ENCODE results near the gene RPAP3. TPM values are rescaled to one million over a fixed set of nuclear protein-coding genes. Genes with fewer than 3 reads are reported as not detected.

The RPAP3 gene
- total RNA-seq, 2 experiments from 2014 or later = 21.6 to 53.9 TPM

DNA sequence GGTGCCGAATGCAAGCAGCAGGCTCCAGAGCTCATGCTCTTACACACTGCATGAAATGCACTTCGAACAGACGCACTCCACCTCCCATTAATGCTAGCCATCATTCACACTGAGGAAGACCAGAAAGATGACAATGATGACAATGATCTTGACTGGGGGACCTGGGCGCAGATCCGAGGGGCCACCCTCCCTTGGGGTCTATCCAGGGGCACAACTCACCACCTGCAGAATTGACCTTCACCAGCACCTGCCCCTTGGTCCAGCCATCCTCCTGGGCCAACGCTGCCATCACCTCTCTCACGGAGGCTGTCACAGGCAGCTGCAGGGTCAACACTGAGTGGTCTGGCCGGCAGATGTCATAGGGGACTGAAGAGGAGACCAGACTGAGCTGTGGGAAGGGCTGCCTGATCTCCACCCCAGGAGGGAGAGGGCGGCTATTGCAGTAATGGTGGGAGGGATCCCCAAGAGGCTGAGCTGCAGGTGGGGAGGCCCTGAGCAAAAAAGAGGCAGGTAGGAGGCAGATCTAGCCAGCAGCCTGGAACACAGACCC lies 37.6 kb upstream of the RPAP3 start:
- H3K4me1 ChIP-seq (ENCODE audit: insufficient read depth, low read length, poor library complexity, severe bottlenecking) = peaks cover 48% of the 10 kb centered on the region

DNA sequence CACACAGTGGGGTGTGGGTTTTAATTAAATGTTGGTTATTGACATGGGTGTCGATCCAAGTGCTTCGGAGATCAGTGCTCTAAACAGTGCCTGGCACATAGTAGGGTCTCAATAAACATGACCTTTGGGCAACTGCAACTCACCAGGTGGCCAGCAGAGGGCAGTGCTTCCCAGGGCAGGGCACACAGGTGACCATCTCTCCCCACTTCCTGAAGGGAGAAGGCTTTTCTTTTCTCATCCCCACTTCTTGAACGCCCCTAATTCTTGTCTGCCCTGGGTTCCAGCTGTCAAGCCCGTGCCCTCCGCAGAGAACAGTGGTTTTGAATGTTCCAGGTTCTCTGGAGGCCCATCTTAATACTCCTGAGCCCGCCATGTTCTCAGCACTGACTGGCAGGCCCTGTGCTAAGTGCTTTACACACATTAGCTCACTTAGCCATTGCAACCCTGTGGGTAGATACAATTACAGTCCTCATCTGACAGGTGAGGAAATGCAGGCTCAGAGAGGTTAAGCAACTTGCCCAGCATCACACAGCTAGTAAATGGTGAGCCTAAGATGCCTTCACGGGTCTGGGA lies 36.5 kb upstream of the RPAP3 start:
- Histone ChIP-seq H3K36me3 (ENCODE audit: insufficient read depth, low read length) (no peaks in the 10 kb centered on the region), H3K4me3 (ENCODE audit: low read depth, low read length, poor library complexity, severe bottlenecking) (no peak overlapping the region), H3K9me3 (ENCODE audit: low read length) (no peaks in the 10 kb centered on the region), H4K20me1 (ENCODE audit: insufficient read depth, low read length) (no peaks in the 10 kb centered on the region), H3K4me2 (ENCODE audit: low read length) (no peak overlapping the region), H3K27ac (ENCODE audit: low read depth, low read length, poor library complexity, severe bottlenecking) (no peak overlapping the region), H3K9me2 (ENCODE audit: insufficient read depth, low read length) (no peaks in the 10 kb centered on the region), H3K4me1 (ENCODE audit: insufficient read depth, low read length, poor library complexity, severe bottlenecking) (peaks cover 44% of the 10 kb centered on the region), H3K79me2 (ENCODE audit: insufficient read depth, low read depth, low read length) (no peaks in the 10 kb centered on the region), H2AFZ (ENCODE audit: low read length) (no peak overlapping the region)
- no peak for TF ChIP-seq EZH2phosphoT487 (IDR thresholded peaks at IDR 0.05; ENCODE audit: borderline replicate concordance, low read depth, low read length)
- TF ChIP-seq, protein P1, sequence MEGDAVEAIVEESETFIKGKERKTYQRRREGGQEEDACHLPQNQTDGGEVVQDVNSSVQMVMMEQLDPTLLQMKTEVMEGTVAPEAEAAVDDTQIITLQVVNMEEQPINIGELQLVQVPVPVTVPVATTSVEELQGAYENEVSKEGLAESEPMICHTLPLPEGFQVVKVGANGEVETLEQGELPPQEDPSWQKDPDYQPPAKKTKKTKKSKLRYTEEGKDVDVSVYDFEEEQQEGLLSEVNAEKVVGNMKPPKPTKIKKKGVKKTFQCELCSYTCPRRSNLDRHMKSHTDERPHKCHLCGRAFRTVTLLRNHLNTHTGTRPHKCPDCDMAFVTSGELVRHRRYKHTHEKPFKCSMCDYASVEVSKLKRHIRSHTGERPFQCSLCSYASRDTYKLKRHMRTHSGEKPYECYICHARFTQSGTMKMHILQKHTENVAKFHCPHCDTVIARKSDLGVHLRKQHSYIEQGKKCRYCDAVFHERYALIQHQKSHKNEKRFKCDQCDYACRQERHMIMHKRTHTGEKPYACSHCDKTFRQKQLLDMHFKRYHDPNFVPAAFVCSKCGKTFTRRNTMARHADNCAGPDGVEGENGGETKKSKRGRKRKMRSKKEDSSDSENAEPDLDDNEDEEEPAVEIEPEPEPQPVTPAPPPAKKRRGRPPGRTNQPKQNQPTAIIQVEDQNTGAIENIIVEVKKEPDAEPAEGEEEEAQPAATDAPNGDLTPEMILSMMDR (conservative IDR thresholded peaks at IDR 0.05; ENCODE audit: low read length) = peak; percentile 99
- intact Hi-C loops (cut with micrococcal nuclease; ENCODE audit: unreplicated experiment) = loop anchor here (1.0 kb wide), 4 partner anchors 17 to 96 kb away; no protein-coding TSS in a partner anchor
- DNase-seq (ENCODE audit: low spot score) = peak; percentile 67
- BruUV-seq (replicated peaks) = no TSS peak
- ChIA-PET POLR2A (interaction anchor here (0.5 to 5.4 kb wide), 11 partner anchors 10 to 1752 kb away, joined by 3 to 44 read pairs (median 10); partner anchors contain the start of genes RAPGEF3, RPAP3 and SCAF11), CTCF (ENCODE audit: unreplicated experiment) (interaction anchor here (0.8 to 5.8 kb wide), 15 partner anchors 10 to 96 kb away, joined by 3 to 74 read pairs (median 12); partner anchors contain the start of genes ENDOU, RAPGEF3 and SLC48A1)

More for the DNA sequence above, 37.6 kb upstream of the RPAP3 start:
- no peaks in the 10 kb centered on the region for H3K9me2 ChIP-seq (ENCODE audit: insufficient read depth, low read length)
- ChIA-PET POLR2A (interaction anchor here (1.0 to 5.4 kb wide), 5 partner anchors 13 to 95 kb away, joined by 3 to 44 read pairs (median 8); partner anchors contain the start of genes RAPGEF3 and SLC48A1), CTCF (ENCODE audit: unreplicated experiment) (interaction anchor here (0.6 to 5.8 kb wide), 13 partner anchors 15 to 95 kb away, joined by 3 to 74 read pairs (median 9); partner anchors contain the start of genes RAPGEF3 and SLC48A1)
- TF ChIP-seq EZH2phosphoT487 (IDR thresholded peaks at IDR 0.05; ENCODE audit: borderline replicate concordance, low read depth, low read length) = no peak
- TF ChIP-seq, protein P1 (conservative IDR thresholded peaks at IDR 0.05; ENCODE audit: low read length) = no peak
- H3K79me2 ChIP-seq (ENCODE audit: insufficient read depth, low read depth, low read length) = no peaks in the 10 kb centered on the region
- no peaks in the 10 kb centered on the region for H3K9me3 ChIP-seq (ENCODE audit: low read length)
- H3K4me3 ChIP-seq (ENCODE audit: low read depth, low read length, poor library complexity, severe bottlenecking) = no peak overlapping the region
- no peak overlapping the region for H3K4me2 ChIP-seq (ENCODE audit: low read length)
- BruUV-seq (replicated peaks) = no TSS peak
- H3K36me3 ChIP-seq (ENCODE audit: insufficient read depth, low read length) = no peaks in the 10 kb centered on the region
- intact Hi-C loops (cut with micrococcal nuclease; ENCODE audit: unreplicated experiment) = no loop called here
- no peak overlapping the region for H2AFZ ChIP-seq (ENCODE audit: low read length)
- no peak for DNase-seq (ENCODE audit: low spot score)
- no peaks in the 10 kb centered on the region for H4K20me1 ChIP-seq (ENCODE audit: insufficient read depth, low read length)
- H3K27ac ChIP-seq (ENCODE audit: low read depth, low read length, poor library complexity, severe bottlenecking) = no peak overlapping the region
